ENCODE data around the gene NR4A3. TPM values are rescaled to one million over a fixed set of nuclear protein-coding genes. Genes with fewer than 3 reads are reported as not detected.
"Not testable (repeated sequence)": the region's sequence is repeated elsewhere in the genome, so short reads cannot be mapped to it uniquely, and the experiment has no call there.

NR4A3 gene
- total and polyA plus RNA-seq, 2 donors from 2014 or later, result 0.34 to 9.1 TPM

GRCh38 chr9:99855467-99856176 is 33.9 kb downstream of the NR4A3 start:
- H3K27ac ChIP-seq (ENCODE audit: low read depth in 2 of 2, low read length in 2 of 2), result no peak overlapping the region
- DNase-seq, result no peak
- TF ChIP-seq CTCF (IDR thresholded peaks at IDR 0.05; ENCODE audit: borderline replicate concordance, extremely low read depth, insufficient read depth), result no peak
- no peak overlapping the region for H3K4me3 ChIP-seq (ENCODE audit: low read length in 3 of 3)
- intact Hi-C loops (cut with DNase I), result no loop called here
- H3K9ac ChIP-seq (ENCODE audit: low read length in 3 of 3), result no peak overlapping the region
- H3K9me3 ChIP-seq (ENCODE audit: control insufficient read depth in 2 of 3, insufficient read depth in 1 of 3, low read length in 3 of 3), result no peaks in the 10 kb centered on the region
- FAIRE-seq, result no peak
- H3K4me1 ChIP-seq (ENCODE audit: control insufficient read depth in 2 of 3, insufficient read depth in 2 of 3, low read depth in 1 of 3, low read length in 3 of 3), result no peaks in the 10 kb centered on the region
- no peaks in the 10 kb centered on the region for H3K27me3 ChIP-seq (ENCODE audit: control insufficient read depth, insufficient read depth, low read length)
- H3K36me3 ChIP-seq (ENCODE audit: control insufficient read depth in 2 of 3, insufficient read depth in 3 of 3, low read length in 3 of 3), result no peaks in the 10 kb centered on the region

DNA sequence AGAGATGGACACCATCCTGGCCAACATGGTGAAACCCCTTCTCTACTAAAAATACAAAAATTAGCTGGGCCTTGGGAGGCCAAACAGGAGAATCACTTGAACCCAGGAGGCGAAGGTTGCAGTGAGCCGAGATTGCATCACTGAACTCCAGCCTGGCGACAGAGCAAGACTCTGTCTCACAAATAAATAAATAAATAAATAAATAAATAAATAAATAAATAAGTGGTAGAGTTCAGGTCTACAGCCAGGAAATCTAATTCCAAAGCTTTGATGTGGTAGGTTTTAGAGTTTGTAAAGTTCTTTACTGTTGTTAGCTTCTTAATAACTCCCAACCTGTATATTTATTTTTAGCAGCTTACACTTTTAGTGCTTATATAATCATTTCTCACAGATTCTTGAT is 35.9 kb downstream of the NR4A3 start:
- H3K9me3 ChIP-seq (ENCODE audit: control insufficient read depth in 2 of 3, insufficient read depth in 1 of 3, low read length in 3 of 3); intact Hi-C loops (cut with DNase I); H3K36me3 ChIP-seq (ENCODE audit: control insufficient read depth in 2 of 3, insufficient read depth in 3 of 3, low read length in 3 of 3); DNase-seq; H3K9ac ChIP-seq (ENCODE audit: low read length in 3 of 3); H3K4me1 ChIP-seq (ENCODE audit: control insufficient read depth in 2 of 3, insufficient read depth in 2 of 3, low read depth in 1 of 3, low read length in 3 of 3); H3K4me3 ChIP-seq (ENCODE audit: low read length in 3 of 3); H3K27me3 ChIP-seq (ENCODE audit: control insufficient read depth, insufficient read depth, low read length); FAIRE-seq; H3K27ac ChIP-seq (ENCODE audit: low read depth in 2 of 2, low read length in 2 of 2): not testable (repeated sequence)

DNA sequence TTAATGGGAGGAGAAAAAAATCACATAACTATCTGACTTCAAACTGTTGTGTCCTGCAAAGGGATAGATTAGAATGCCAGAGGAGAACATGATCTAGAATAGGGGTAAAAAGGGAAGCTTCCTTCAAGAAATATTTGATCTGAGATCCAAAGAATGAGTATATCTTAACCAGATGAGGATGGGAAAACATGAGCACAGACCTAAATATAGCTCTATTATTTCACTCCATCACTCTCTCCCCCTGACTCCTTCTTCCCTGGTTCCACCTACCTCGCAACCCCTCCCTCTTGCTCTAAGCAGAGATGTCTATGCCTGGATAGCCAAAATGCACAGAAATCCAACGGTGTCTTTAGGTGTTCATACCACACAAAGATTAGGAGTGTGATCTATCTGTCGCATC is 36.4 kb downstream of the NR4A3 start:
- H3K27ac ChIP-seq (ENCODE audit: low read depth in 2 of 2, low read length in 2 of 2), result no peak overlapping the region
- H3K9me3 ChIP-seq (ENCODE audit: control insufficient read depth in 2 of 3, insufficient read depth in 1 of 3, low read length in 3 of 3), result no peaks in the 10 kb centered on the region
- no peak for TF ChIP-seq CTCF (IDR thresholded peaks at IDR 0.05; ENCODE audit: borderline replicate concordance, extremely low read depth, insufficient read depth)
- DNase-seq, result no peak
- no peak overlapping the region for H3K9ac ChIP-seq (ENCODE audit: low read length in 3 of 3)
- no peak overlapping the region for H3K4me3 ChIP-seq (ENCODE audit: low read length in 3 of 3)
- FAIRE-seq, result no peak
- intact Hi-C loops (cut with DNase I), result no loop called here
- no peaks in the 10 kb centered on the region for H3K36me3 ChIP-seq (ENCODE audit: control insufficient read depth in 2 of 3, insufficient read depth in 3 of 3, low read length in 3 of 3)
- no peaks in the 10 kb centered on the region for H3K4me1 ChIP-seq (ENCODE audit: control insufficient read depth in 2 of 3, insufficient read depth in 2 of 3, low read depth in 1 of 3, low read length in 3 of 3)
- no peaks in the 10 kb centered on the region for H3K27me3 ChIP-seq (ENCODE audit: control insufficient read depth, insufficient read depth, low read length)

DNA sequence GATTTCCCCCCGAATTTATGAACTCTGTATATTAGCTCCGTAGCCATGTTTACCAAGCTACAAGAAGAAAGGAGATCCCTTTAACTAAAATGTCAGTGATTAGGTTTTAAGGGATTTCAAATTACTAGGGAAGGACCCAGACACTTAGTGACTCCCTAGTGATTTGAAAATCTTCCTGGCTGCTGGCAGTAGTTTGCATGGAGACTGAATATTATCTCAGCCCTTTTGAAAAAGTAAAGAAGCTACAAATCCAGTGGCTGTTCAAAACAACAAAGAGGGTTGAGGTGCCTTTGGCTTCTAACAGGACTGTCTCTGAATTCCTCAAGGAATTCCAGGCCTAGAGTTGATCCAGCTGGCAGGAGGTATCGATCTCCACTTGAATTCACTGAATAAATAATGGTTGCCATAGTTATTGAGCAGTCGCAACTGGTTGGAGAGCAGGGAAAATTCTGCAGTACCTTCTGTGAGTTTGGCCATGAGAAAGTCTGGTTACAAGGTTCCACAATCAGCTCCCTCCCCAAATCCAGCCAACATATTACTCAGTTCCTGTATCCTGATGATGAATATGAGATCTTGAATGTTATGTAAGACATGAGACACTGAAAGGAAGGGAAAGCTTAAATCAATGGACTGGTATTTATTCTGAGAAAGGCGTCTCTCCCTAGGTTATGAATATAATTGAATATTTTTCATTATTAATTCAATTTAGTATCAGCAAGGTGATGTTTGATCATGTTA is 37.7 kb downstream of the NR4A3 start:
- Histone ChIP-seq H3K9me3 (ENCODE audit: control insufficient read depth in 2 of 3, insufficient read depth in 1 of 3, low read length in 3 of 3) (no peaks in the 10 kb centered on the region), H3K4me3 (ENCODE audit: low read length in 3 of 3) (no peak overlapping the region), H3K27ac (ENCODE audit: low read depth in 2 of 2, low read length in 2 of 2) (no peak overlapping the region), H3K36me3 (ENCODE audit: control insufficient read depth in 2 of 3, insufficient read depth in 3 of 3, low read length in 3 of 3) (no peaks in the 10 kb centered on the region), H3K9ac (ENCODE audit: low read length in 3 of 3) (no peak overlapping the region), H3K4me1 (ENCODE audit: control insufficient read depth in 2 of 3, insufficient read depth in 2 of 3, low read depth in 1 of 3, low read length in 3 of 3) (no peaks in the 10 kb centered on the region), H3K27me3 (ENCODE audit: control insufficient read depth, insufficient read depth, low read length) (no peaks in the 10 kb centered on the region)
- no peak for TF ChIP-seq CTCF (IDR thresholded peaks at IDR 0.05; ENCODE audit: borderline replicate concordance, extremely low read depth, insufficient read depth)
- intact Hi-C loops (cut with DNase I), result no loop called here
- FAIRE-seq (no peak), DNase-seq (no peak)
